H1 (cell line): ENCODE data around the gene TEKTIP1. TPM values are rescaled to one million over a fixed set of nuclear protein-coding genes. Genes with fewer than 3 reads are reported as not detected.

Experiments used
- CTCF ChIA-PET: fragments of 300-600 bp; sonication (Branson Sonifier 250); formaldehyde crosslinking; loops from one replicate; lab custom pipeline; 2021; ENCODE audit not compliant: partially characterized antibody; lab: Charles Lee
- POLR2A ChIA-PET: fragments of 300-600 bp; sonication (Branson Sonifier 250); formaldehyde crosslinking; loops from one replicate; lab custom pipeline; 2021; ENCODE audit warnings: inconsistent platforms; ENCODE audit not compliant: partially characterized antibody; lab: Charles Lee
- DNase-seq, 2 experiments: peaks; one replicate each; pipeline versions ENCODE4 v3.0.0 to v3.0.0-alpha.2; 2010 to 2022; ENCODE audit warnings: low spot score in 2 of 2, low read depth in 1 of 2, mixed read lengths in 1 of 2
- FAIRE-seq: peaks from 2 replicates; lab custom pipeline; 2011; peaks lifted over from hg19 to GRCh38; lab: Jason Lieb, UNC
- H2AFZ ChIP-seq: 2 replicates; pipeline ENCODE4 v1.8.1; 2012; ENCODE audit warnings: low read length, inconsistent platforms
- H2AK5ac ChIP-seq: 2 replicates; pipeline ENCODE4 v1.6.1; 2013; ENCODE audit warnings: low read depth, low read length
- H2BK120ac ChIP-seq: replicated peaks from 2 replicates; pipeline ENCODE3; 2013; ENCODE audit warnings: low read depth, low read length, inconsistent platforms
- H2BK12ac ChIP-seq: 2 replicates; pipeline ENCODE4 v1.6.1; 2013; ENCODE audit warnings: low read depth, low read length
- H2BK15ac ChIP-seq: 2 replicates; pipeline ENCODE4 v1.6.1; 2013; ENCODE audit warnings: low read length
- H2BK20ac ChIP-seq: 2 replicates; pipeline ENCODE4 v1.6.1; 2013; ENCODE audit warnings: low read length
- H2BK5ac ChIP-seq: 2 replicates; pipeline ENCODE4 v1.6.1; 2013; ENCODE audit warnings: low read depth, low read length
- H3K14ac ChIP-seq: 2 replicates; pipeline ENCODE4 v1.6.1; 2013; ENCODE audit warnings: inconsistent platforms; ENCODE audit not compliant: insufficient read length
- H3K18ac ChIP-seq: 2 replicates; pipeline ENCODE4 v1.6.1; 2013; ENCODE audit warnings: low read length; ENCODE audit errors: extremely low read depth
- H3K23ac ChIP-seq: 2 replicates; pipeline ENCODE4 v1.6.1; 2013; ENCODE audit warnings: inconsistent platforms; ENCODE audit not compliant: insufficient read length
- H3K23me2 ChIP-seq: 2 replicates; pipeline ENCODE4 v1.6.1; 2013; ENCODE audit warnings: low read depth, low read length
- H3K27ac ChIP-seq: 2 replicates; pipeline ENCODE4 v1.6.1; 2011; ENCODE audit warnings: low read depth, low read length, inconsistent platforms
- H3K27me3 ChIP-seq, 4 experiments: replicated peaks in 1 of 4; 1 replicate in 1 of 4; 2 replicates in 3 of 4; pipeline versions ENCODE4 v1.6.1 to v1.8.1; 2011 to 2013; ENCODE audit warnings: low read length in 3 of 4, mild to moderate bottlenecking in 3 of 4, inconsistent platforms in 2 of 4, mixed read lengths in 2 of 4, moderate library complexity in 1 of 4; ENCODE audit not compliant: control insufficient read depth in 3 of 4, insufficient read depth in 3 of 4; ENCODE audit errors: extremely low read depth in 1 of 4
- H3K36me3 ChIP-seq, 4 experiments: 2 replicates each; pipeline versions ENCODE4 v1.6.1 to v1.8.1; 2011 to 2013; ENCODE audit warnings: mild to moderate bottlenecking in 4 of 4, low read length in 3 of 4, moderate library complexity in 2 of 4, control low read depth in 1 of 4, inconsistent platforms in 1 of 4; ENCODE audit not compliant: insufficient read depth in 4 of 4, control insufficient read depth in 2 of 4
- H3K4ac ChIP-seq: replicated peaks from 2 replicates; pipeline ENCODE3; 2013; ENCODE audit warnings: low read length, low read depth, mixed read lengths, inconsistent platforms; ENCODE audit not compliant: insufficient read length
- H3K4me1 ChIP-seq, 4 experiments: replicated peaks in 1 of 4; 1 replicate in 1 of 4; 2 replicates in 3 of 4; pipeline versions ENCODE4 v1.6.1 to v1.8.1; 2011 to 2013; ENCODE audit warnings: low read length in 3 of 4, inconsistent platforms in 2 of 4, mixed read lengths in 1 of 4; ENCODE audit not compliant: insufficient read depth in 4 of 4, control insufficient read depth in 3 of 4
- H3K4me2 ChIP-seq, 2 experiments: 2 replicates each; pipeline versions ENCODE4 v1.6.1 to v1.8.1; 2011 to 2013; ENCODE audit warnings: low read depth in 2 of 2, low read length in 2 of 2, control low read depth in 1 of 2, inconsistent platforms in 1 of 2, mild to moderate bottlenecking in 1 of 2; ENCODE audit not compliant: insufficient read depth in 1 of 2
- H3K4me3 ChIP-seq, 4 experiments: fragments of 200-600, 300-600 bp in 1 of 4; sonication (generic), shearing (Covaris generic), sonication (Bioruptor Twin) in 1 of 4; 2 replicates each; pipeline versions ENCODE4 v1.5.1 to v1.8.1; 2011 to 2016; ENCODE audit warnings: low read length in 4 of 4, low read depth in 3 of 4, control low read depth in 2 of 4, inconsistent platforms in 2 of 4, mild to moderate bottlenecking in 2 of 4, mixed read lengths in 1 of 4, moderate library complexity in 1 of 4; ENCODE audit not compliant: insufficient read depth in 2 of 4; ENCODE audit errors: extremely low read depth in 1 of 4
- H3K56ac ChIP-seq: replicated peaks from 2 replicates; pipeline ENCODE3; 2013; ENCODE audit warnings: low read depth, mild to moderate bottlenecking, mixed read lengths, low read length, inconsistent platforms; ENCODE audit not compliant: insufficient read length
- H3K79me1 ChIP-seq: 2 replicates; pipeline ENCODE4 v1.6.1; 2013; ENCODE audit warnings: low read depth, low read length, control low read depth
- H3K79me2 ChIP-seq, 2 experiments: 2 replicates each; pipeline versions ENCODE4 v1.6.1 to v1.8.1; 2012 to 2013; ENCODE audit warnings: low read length in 2 of 2, mild to moderate bottlenecking in 2 of 2, inconsistent platforms in 1 of 2; ENCODE audit not compliant: insufficient read depth in 2 of 2, control insufficient read depth in 1 of 2
- H3K9ac ChIP-seq, 4 experiments: replicated peaks in 1 of 4; 1 replicate in 1 of 4; 2 replicates in 3 of 4; pipeline versions ENCODE4 v1.6.1 to v1.8.1; 2011 to 2013; ENCODE audit warnings: low read depth in 3 of 4, low read length in 3 of 4, control low read depth in 2 of 4, mild to moderate bottlenecking in 2 of 4, moderate library complexity in 2 of 4, inconsistent platforms in 1 of 4; ENCODE audit errors: extremely low read depth in 1 of 4
- H3K9me3 ChIP-seq, 2 experiments: 2 replicates each; pipeline versions ENCODE4 v1.6.1 to v1.8.1; 2012 to 2013; ENCODE audit warnings: mild to moderate bottlenecking in 2 of 2, moderate library complexity in 2 of 2, control low read depth in 1 of 2, inconsistent platforms in 1 of 2, low read depth in 1 of 2, low read length in 1 of 2, mixed read lengths in 1 of 2; ENCODE audit not compliant: insufficient read depth in 2 of 2
- H4K20me1 ChIP-seq, 2 experiments: replicated peaks in 1 of 2; 2 replicates each; pipeline versions ENCODE3 to v1.8.1; 2011 to 2013; ENCODE audit warnings: inconsistent platforms in 2 of 2, low read length in 2 of 2, mild to moderate bottlenecking in 1 of 2; ENCODE audit not compliant: insufficient read depth in 2 of 2, control insufficient read depth in 1 of 2
- H4K5ac ChIP-seq: 2 replicates; pipeline ENCODE4 v1.6.1; 2013; ENCODE audit warnings: low read length, low read depth, mixed read lengths, inconsistent platforms; ENCODE audit not compliant: insufficient read length
- H4K8ac ChIP-seq: 2 replicates; pipeline ENCODE4 v1.8.0; 2013; ENCODE audit warnings: mild to moderate bottlenecking, moderate library complexity, low read length, inconsistent platforms; ENCODE audit not compliant: insufficient read depth; ENCODE audit errors: extremely low read depth
- H4K91ac ChIP-seq: replicated peaks from 2 replicates; pipeline ENCODE3; 2013; ENCODE audit warnings: low read length, mixed read lengths, inconsistent platforms; ENCODE audit not compliant: insufficient read length
- CBX5 ChIP-seq: fragments of 300-800, 300-1000 bp; sonication (generic); IDR thresholded peaks from 2 replicates; pipeline ENCODE4 v1.7.1; 2016; ENCODE audit warnings: antibody characterized with exemption, low read length, low read depth
- HDAC2 ChIP-seq, 2 experiments: fragments of 300-600 bp in 1 of 2; sonication (generic) in 1 of 2; IDR thresholded peaks; 2 replicates each; pipeline ENCODE4 v1.6.1; 2011 to 2012; ENCODE audit warnings: low read depth in 2 of 2, low read length in 2 of 2, mild to moderate bottlenecking in 2 of 2, moderate library complexity in 2 of 2, borderline replicate concordance in 1 of 2, inconsistent platforms in 1 of 2
- KDM4A ChIP-seq: IDR thresholded peaks from one replicate; pipeline ENCODE4 v1.7.1; 2012; ENCODE audit warnings: low read depth, mild to moderate bottlenecking, moderate library complexity, low read length, inconsistent platforms; ENCODE audit not compliant: severe bottlenecking
- TAF1 ChIP-seq: IDR thresholded peaks from 2 replicates; pipeline ENCODE4 v1.6.1; 2011; ENCODE audit warnings: mild to moderate bottlenecking, low read depth, low read length
- WGBS, 2 experiments: shearing (Covaris generic) in 1 of 2; methylation state at CpG; one replicate each; pipeline versions ENCODE4 v1.1.6 to v1.1.7; 2013 to 2015; ENCODE audit warnings: low lambda C conversion rate in 2 of 2, mixed read lengths in 2 of 2, inconsistent platforms in 1 of 2, low coverage in 1 of 2, missing lambda C conversion rate in 1 of 2; ENCODE audit not compliant: insufficient replicate concordance in 2 of 2, insufficient coverage in 1 of 2, insufficient read length in 1 of 2; ENCODE audit errors: extremely low coverage in 1 of 2, missing lambda C conversion rate in 1 of 2; 5-methylcytosine and 5-hydroxymethylcytosine counted together
- polyA plus RNA-seq, 7 experiments: library from polyadenylated mRNA; depleted of rRNA in 3 of 7; stranded (reverse) in 5 of 7; unstranded in 2 of 7; fragments of >200 nt in 5 of 7; fragments of 200-250 nt in 2 of 7; gene quantifications; 1 replicate in 5 of 7; 2 replicates in 1 of 7; 4 replicates in 1 of 7; pipeline versions ENCODE4 v1.2.1 to v1.2.3, GENCODE V29; 2011 to 2013; ENCODE audit warnings: missing spikeins in 2 of 7, mixed read lengths in 2 of 7
- total RNA-seq: library from RNA; stranded (reverse); fragmentation: NEBNext Ultra II Directional; extraction: Animal tissue kit (Norgen Biotek cat#: 25700); gene quantifications from 2 replicates; pipeline ENCODE4 v1.2.1, GENCODE V29; 2021

The TEKTIP1 gene
- total and polyA plus RNA-seq, 2 of the 8 experiments (the other 6 are each of a cell fraction or from before 2014, with no cell fraction given) = 1.1 TPM; not detected in 1

DNA sequence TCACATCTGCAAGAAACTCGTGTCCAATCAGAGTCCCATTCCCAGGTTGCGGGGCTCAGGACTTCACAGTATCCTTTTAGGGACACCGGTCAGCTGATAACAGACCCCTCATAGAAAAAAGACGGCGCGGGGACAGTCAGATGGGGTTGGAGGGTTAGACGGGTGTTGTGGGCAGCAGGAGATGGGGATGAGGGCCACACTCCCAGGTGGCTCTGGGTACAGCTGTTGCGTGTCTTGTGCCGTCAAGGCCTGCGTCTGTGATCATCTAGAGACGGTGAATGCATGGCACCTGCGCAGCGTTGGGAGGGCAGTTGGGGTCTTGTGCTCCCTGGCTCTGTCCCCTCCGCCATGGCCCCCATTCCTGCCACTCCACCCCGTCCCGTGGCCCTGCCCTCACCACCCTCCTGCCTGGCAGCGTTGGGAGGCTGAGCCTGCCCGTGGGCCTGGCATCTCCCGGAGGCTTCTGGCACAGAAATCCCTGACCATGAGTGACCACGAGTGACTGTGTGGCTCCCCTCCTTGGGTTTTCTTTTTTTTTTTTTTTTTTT lies 14.0 kb upstream of the TEKTIP1 start:
- Histone ChIP-seq H4K5ac (no peak overlapping the region), H2BK12ac (no peak overlapping the region), H2AFZ (no peak overlapping the region), H2BK20ac (no peak overlapping the region), H2BK120ac (no peak overlapping the region), H3K56ac (no peak overlapping the region), H3K18ac (no peak overlapping the region), H3K4me2 (no peak overlapping the region), H3K79me1 (no peaks in the 10 kb centered on the region; the same call in 1 of the 2 replicates), H3K36me3 (peaks cover 0 to 11% (median 3%) of the 10 kb centered on the region in 4 experiments; a peak in 4 of 8 replicates), H3K23me2 (peaks cover 9% of the 10 kb centered on the region; the same call in 1 of the 2 replicates), H3K27ac (no peak overlapping the region), H3K27me3 (no peaks in the 10 kb centered on the region), H2AK5ac (no peak overlapping the region), H3K9me3 (no peaks in the 10 kb centered on the region), H4K20me1 (peaks cover 0 to 16% of the 10 kb centered on the region in 2 experiments), H2BK5ac (no peak overlapping the region), H3K4me3 (no peak overlapping the region), H3K4me1 (peaks cover 0 to 10% (median under 1%) of the 10 kb centered on the region in 4 experiments; a peak in 5 of 7 replicates), H3K9ac (no peak overlapping the region), H3K23ac (no peak overlapping the region), H2BK15ac (no peak overlapping the region), H3K4ac (no peak overlapping the region), H4K8ac (no peak overlapping the region), H4K91ac (no peak overlapping the region), H3K14ac (no peak overlapping the region), H3K79me2 (peaks cover 0 to 19% of the 10 kb centered on the region in 2 experiments; a peak in 2 of 4 replicates)
- no peak for DNase-seq
- CTCF ChIA-PET = interaction anchor here (0.6 to 2.2 kb wide), 5 partner anchors 15 to 132 kb away, joined by 3 to 7 read pairs (median 3); no protein-coding TSS in a partner anchor
- no peak for FAIRE-seq
- TF ChIP-seq TAF1 (no peak), HDAC2 (IDR thresholded peaks at IDR 0.05; ENCODE audit: borderline replicate concordance in 1 of 2, low read depth in 2 of 2, low read length in 2 of 2) (no peak), CBX5 (no peak), KDM4A (no peak)
- 87% methylated on average over 17 of the region's 20 CpGs; no CpG with 5 or more reads in 1 of the 2 experiments for WGBS, 2 experiments
- POLR2A ChIA-PET = interaction anchor here (0.9 to 4.3 kb wide), 3 partner anchors 10 to 15 kb away, joined by 3 to 30 read pairs (median 4); partner anchors contain the start of gene TEKTIP1
